ENCODE data around the gene UBE2Z. TPM values are rescaled to one million over a fixed set of nuclear protein-coding genes. Genes with fewer than 3 reads are reported as not detected.

The UBE2Z gene
- total and polyA plus RNA-seq, 2 of the 13 experiments (the other 11 are each of a cell fraction or from before 2014, with no cell fraction given): 63.2 to 122 TPM

DNA sequence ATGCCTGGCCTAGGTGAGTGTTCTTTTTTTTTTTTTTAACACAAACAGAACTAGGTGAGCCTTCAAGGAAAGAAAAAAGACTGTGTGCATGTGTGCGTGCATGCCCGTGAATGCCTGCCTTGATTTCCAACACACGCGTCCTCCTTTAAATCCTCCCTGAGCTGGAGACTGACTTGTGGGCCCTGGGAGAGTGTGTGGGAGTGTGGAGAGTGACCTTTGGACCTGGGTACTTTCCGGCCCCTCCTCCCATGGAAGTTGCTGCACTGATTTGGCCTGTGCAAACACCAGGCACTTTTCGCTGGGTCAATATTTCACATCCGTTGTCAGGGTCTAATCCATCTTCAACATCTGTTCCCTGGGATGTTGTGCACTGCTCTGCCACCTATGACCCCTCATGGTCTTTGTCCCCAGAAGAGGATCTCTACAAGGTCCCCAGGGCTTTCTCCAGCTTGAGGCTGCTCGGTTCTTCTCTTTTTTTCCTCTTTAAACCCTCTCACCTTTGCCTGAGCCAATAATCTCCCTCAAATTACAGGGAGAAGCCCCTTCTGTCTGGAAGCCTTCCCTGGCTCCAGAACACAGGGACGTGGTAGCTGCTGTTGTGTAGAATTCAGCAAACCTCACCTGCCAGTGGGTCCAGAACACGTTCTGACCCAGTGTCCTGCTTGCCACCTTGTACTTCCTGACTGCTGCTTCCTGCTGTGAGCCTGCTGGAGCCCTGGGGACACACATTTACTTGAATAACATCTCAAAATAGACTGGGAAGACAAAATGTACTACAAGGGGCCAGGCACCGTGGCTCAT is 36.5 kb upstream of the UBE2Z start (continued):
- TF ChIP-seq PAF1 (CRISPR knock-in tag; IDR thresholded peaks at IDR 0.05) (no peak), ZNF274 (CRISPR knock-in tag; IDR thresholded peaks at IDR 0.05) (no peak), ZNF367 (CRISPR knock-in tag; IDR thresholded peaks at IDR 0.05; ENCODE audit: borderline replicate concordance) (no peak), SMARCE1 (IDR thresholded peaks at IDR 0.05; ENCODE audit: borderline replicate concordance) (no peak), ZNF589 (CRISPR knock-in tag; conservative IDR thresholded peaks at IDR 0.05) (no peak), ATF7 (IDR thresholded peaks at IDR 0.05) (no peak), ATF7 (CRISPR knock-in tag; IDR thresholded peaks at IDR 0.05) (0 out of 2 replicates have a peak, but pooled peaks have one; percentile 75), ZNF468 (CRISPR knock-in tag; IDR thresholded peaks at IDR 0.05) (no peak), PITX1 (CRISPR knock-in tag; IDR thresholded peaks at IDR 0.05) (peak; percentile 99), SMAD3 (CRISPR knock-in tag; IDR thresholded peaks at IDR 0.05) (peak; percentile 97), KLF16 (CRISPR knock-in tag; IDR thresholded peaks at IDR 0.05) (peak in 1 of 2 experiments; percentile 96; a peak in 2 of 4 replicates), U2AF2 (IDR thresholded peaks at IDR 0.05; ENCODE audit: low read depth, low read length) (no peak; the same call in 1 of the 2 replicates), MIER3 (CRISPR knock-in tag; IDR thresholded peaks at IDR 0.05; ENCODE audit: borderline replicate concordance) (peak; percentile 99), ZNF263 (CRISPR knock-in tag; IDR thresholded peaks at IDR 0.05) (peak; percentile 94), AKAP8 (CRISPR knock-in tag; IDR thresholded peaks at IDR 0.05) (peak; percentile 89), ZMAT3 (CRISPR knock-in tag; conservative IDR thresholded peaks at IDR 0.05) (peak; percentile 94), SMAD1 (CRISPR knock-in tag; IDR thresholded peaks at IDR 0.05; ENCODE audit: borderline replicate concordance, low read depth) (0 out of 2 replicates have a peak, but pooled peaks have one; percentile 60)
- TF ChIP-seq, protein P1, sequence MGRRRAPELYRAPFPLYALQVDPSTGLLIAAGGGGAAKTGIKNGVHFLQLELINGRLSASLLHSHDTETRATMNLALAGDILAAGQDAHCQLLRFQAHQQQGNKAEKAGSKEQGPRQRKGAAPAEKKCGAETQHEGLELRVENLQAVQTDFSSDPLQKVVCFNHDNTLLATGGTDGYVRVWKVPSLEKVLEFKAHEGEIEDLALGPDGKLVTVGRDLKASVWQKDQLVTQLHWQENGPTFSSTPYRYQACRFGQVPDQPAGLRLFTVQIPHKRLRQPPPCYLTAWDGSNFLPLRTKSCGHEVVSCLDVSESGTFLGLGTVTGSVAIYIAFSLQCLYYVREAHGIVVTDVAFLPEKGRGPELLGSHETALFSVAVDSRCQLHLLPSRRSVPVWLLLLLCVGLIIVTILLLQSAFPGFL (CRISPR knock-in tag; IDR thresholded peaks at IDR 0.05): no peak
- TF ChIP-seq, protein P2, sequence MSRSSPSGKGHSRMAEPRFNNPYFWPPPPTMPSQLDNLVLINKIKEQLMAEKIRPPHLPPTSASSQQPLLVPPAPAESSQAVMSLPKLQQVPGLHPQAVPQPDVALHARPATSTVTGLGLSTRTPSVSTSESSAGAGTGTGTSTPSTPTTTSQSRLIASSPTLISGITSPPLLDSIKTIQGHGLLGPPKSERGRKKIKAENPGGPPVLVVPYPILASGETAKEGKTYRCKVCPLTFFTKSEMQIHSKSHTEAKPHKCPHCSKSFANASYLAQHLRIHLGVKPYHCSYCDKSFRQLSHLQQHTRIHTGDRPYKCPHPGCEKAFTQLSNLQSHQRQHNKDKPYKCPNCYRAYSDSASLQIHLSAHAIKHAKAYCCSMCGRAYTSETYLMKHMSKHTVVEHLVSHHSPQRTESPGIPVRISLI (CRISPR knock-in tag; IDR thresholded peaks at IDR 0.05; ENCODE audit: borderline replicate concordance): peak; percentile 89
- TF ChIP-seq, protein P3, sequence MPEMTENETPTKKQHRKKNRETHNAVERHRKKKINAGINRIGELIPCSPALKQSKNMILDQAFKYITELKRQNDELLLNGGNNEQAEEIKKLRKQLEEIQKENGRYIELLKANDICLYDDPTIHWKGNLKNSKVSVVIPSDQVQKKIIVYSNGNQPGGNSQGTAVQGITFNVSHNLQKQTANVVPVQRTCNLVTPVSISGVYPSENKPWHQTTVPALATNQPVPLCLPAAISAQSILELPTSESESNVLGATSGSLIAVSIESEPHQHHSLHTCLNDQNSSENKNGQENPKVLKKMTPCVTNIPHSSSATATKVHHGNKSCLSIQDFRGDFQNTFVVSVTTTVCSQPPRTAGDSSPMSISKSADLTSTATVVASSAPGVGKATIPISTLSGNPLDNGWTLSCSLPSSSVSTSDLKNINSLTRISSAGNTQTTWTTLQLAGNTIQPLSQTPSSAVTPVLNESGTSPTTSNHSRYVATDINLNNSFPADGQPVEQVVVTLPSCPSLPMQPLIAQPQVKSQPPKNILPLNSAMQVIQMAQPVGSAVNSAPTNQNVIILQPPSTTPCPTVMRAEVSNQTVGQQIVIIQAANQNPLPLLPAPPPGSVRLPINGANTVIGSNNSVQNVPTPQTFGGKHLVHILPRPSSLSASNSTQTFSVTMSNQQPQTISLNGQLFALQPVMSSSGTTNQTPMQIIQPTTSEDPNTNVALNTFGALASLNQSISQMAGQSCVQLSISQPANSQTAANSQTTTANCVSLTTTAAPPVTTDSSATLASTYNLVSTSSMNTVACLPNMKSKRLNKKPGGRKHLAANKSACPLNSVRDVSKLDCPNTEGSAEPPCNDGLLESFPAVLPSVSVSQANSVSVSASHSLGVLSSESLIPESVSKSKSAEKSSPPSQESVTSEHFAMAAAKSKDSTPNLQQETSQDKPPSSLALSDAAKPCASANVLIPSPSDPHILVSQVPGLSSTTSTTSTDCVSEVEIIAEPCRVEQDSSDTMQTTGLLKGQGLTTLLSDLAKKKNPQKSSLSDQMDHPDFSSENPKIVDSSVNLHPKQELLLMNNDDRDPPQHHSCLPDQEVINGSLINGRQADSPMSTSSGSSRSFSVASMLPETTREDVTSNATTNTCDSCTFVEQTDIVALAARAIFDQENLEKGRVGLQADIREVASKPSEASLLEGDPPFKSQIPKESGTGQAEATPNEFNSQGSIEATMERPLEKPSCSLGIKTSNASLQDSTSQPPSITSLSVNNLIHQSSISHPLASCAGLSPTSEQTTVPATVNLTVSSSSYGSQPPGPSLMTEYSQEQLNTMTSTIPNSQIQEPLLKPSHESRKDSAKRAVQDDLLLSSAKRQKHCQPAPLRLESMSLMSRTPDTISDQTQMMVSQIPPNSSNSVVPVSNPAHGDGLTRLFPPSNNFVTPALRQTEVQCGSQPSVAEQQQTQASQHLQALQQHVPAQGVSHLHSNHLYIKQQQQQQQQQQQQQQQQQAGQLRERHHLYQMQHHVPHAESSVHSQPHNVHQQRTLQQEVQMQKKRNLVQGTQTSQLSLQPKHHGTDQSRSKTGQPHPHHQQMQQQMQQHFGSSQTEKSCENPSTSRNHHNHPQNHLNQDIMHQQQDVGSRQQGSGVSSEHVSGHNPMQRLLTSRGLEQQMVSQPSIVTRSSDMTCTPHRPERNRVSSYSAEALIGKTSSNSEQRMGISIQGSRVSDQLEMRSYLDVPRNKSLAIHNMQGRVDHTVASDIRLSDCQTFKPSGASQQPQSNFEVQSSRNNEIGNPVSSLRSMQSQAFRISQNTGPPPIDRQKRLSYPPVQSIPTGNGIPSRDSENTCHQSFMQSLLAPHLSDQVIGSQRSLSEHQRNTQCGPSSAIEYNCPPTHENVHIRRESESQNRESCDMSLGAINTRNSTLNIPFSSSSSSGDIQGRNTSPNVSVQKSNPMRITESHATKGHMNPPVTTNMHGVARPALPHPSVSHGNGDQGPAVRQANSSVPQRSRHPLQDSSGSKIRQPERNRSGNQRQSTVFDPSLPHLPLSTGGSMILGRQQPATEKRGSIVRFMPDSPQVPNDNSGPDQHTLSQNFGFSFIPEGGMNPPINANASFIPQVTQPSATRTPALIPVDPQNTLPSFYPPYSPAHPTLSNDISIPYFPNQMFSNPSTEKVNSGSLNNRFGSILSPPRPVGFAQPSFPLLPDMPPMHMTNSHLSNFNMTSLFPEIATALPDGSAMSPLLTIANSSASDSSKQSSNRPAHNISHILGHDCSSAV (CRISPR knock-in tag; IDR thresholded peaks at IDR 0.05; ENCODE audit: borderline replicate concordance): 0 out of 2 replicates have a peak, but pooled peaks have one; percentile 83

Measured in HepG2 (cell line).